Jurkat, Clone E6-1 (cell line): ENCODE measurements around the gene APAF1. TPM values are rescaled to one million over a fixed set of nuclear protein-coding genes. Genes with fewer than 3 reads are reported as not detected.
A peak's percentile ranks its signal among the peaks of the same experiment; 100 is the strongest.
"Not testable (repeated sequence)": the region's sequence is repeated elsewhere in the genome, so short reads cannot be mapped to it uniquely, and the experiment has no call there.

Source experiments
- DNase-seq: peaks from one replicate; pipeline ENCODE4 v3.0.0-alpha.2; 2011; ENCODE audit warnings: low read depth, low spot score
- H3K4me3 ChIP-seq: 2 replicates; pipeline ENCODE4 v1.5.1; 2011; ENCODE audit warnings: mild to moderate bottlenecking, low read length, control low read depth, moderate library complexity
- polyA plus RNA-seq: library from polyadenylated mRNA; unstranded; fragments of >200 nt; gene quantifications from one replicate; pipeline ENCODE4 v1.2.1, GENCODE V29; 2012; ENCODE audit warnings: missing spikeins; ENCODE audit not compliant: insufficient read length, insufficient read depth

APAF1 gene, protein sequence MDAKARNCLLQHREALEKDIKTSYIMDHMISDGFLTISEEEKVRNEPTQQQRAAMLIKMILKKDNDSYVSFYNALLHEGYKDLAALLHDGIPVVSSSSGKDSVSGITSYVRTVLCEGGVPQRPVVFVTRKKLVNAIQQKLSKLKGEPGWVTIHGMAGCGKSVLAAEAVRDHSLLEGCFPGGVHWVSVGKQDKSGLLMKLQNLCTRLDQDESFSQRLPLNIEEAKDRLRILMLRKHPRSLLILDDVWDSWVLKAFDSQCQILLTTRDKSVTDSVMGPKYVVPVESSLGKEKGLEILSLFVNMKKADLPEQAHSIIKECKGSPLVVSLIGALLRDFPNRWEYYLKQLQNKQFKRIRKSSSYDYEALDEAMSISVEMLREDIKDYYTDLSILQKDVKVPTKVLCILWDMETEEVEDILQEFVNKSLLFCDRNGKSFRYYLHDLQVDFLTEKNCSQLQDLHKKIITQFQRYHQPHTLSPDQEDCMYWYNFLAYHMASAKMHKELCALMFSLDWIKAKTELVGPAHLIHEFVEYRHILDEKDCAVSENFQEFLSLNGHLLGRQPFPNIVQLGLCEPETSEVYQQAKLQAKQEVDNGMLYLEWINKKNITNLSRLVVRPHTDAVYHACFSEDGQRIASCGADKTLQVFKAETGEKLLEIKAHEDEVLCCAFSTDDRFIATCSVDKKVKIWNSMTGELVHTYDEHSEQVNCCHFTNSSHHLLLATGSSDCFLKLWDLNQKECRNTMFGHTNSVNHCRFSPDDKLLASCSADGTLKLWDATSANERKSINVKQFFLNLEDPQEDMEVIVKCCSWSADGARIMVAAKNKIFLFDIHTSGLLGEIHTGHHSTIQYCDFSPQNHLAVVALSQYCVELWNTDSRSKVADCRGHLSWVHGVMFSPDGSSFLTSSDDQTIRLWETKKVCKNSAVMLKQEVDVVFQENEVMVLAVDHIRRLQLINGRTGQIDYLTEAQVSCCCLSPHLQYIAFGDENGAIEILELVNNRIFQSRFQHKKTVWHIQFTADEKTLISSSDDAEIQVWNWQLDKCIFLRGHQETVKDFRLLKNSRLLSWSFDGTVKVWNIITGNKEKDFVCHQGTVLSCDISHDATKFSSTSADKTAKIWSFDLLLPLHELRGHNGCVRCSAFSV (N-terminal part only)
- polyA plus RNA-seq = 7.8 TPM

DNA sequence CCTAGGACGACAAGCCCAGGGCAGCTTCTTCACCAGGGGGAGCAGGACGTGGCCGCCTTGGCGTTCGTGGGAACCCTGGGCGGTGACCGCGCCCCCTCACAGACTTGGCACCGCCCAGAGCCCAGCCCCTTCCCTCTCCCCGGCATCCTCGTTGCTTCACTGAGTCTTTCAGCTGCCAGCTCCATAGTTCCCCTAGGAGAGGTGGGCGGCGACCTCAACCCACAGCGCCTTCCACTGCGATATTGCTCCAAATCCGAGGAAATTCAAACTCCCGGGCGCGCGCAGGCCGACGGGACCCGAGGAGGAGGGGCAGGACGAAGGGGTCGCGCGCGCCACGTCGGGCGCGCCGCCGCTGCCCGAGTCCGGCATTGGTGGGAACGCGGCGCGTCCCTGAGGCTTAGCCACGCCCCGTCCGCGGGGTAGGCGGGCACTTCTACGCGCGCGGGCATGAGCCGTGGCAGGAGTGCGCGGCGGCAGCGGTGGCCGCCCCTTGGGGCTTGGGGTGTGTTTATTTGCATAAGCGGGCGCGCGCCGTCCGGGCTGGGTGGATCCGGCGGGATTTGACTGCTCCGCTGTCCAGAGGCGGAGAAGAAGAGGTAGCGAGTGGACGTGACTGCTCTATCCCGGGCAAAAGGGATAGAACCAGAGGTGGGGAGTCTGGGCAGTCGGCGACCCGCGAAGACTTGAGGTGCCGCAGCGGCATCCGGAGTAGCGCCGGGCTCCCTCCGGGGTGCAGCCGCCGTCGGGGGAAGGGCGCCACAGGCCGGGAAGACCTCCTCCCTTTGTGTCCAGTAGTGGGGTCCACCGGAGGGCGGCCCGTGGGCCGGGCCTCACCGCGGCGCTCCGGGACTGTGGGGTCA lies at the start of gene APAF1, which contains the start of gene IKBIP:
Gene APAF1 (plus strand): TSS at position 579 of the 860 bp plus-strand sequence. CDS start 3,070 bp downstream, outside the sequence.
Gene IKBIP (minus strand): TSS at position 77 of the 860 bp plus-strand sequence. CDS start 87 bp downstream, outside the sequence.
- peak; percentile 87 for DNase-seq
- H3K4me3 ChIP-seq = peak within 1 kb of the TSS; percentile 92

DNA sequence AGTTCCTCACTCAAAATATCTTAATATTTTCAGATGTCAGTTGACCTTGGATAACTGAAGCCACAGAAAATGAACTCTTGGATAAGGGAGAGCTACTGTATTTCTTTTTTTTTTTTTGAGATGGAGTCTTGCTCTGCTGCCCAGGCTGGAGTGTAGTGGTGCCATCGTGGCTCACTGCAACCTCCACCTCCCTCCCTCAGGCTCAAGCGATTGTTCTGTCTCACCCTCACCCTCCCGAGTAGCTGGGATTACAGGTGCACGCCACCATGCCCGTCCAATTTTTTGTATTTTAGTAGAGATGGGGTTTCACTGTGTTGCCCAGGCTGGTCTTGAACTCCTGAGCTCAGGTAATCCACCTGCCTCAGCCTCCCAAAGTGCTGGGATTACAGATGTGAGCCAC lies 47.8 kb upstream of the APAF1 start:
- DNase-seq = not testable (repeated sequence)

DNA sequence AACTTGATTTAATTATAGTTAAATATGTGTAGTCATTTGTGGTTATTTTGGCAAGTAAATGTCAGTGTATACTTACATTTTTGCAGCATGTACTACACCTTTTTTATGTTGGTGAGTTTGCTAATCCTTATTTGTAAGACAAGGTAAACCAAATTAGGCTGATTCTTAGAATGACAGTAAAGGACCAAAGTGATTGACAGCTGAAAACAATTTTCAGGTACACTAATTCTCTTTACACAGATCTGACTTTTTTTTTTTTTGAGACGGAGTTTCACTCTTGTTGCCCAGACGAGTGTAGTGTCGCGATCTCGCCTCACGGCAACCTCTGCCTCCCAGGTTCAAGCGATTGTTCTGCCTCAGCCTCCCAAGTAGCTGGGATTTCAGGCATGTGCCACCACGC lies 43.2 kb upstream of the APAF1 start:
- no peak overlapping the region for H3K4me3 ChIP-seq

More for the DNA sequence above, 47.8 kb upstream of the APAF1 start:
- H3K4me3 ChIP-seq = not testable (repeated sequence)

DNA sequence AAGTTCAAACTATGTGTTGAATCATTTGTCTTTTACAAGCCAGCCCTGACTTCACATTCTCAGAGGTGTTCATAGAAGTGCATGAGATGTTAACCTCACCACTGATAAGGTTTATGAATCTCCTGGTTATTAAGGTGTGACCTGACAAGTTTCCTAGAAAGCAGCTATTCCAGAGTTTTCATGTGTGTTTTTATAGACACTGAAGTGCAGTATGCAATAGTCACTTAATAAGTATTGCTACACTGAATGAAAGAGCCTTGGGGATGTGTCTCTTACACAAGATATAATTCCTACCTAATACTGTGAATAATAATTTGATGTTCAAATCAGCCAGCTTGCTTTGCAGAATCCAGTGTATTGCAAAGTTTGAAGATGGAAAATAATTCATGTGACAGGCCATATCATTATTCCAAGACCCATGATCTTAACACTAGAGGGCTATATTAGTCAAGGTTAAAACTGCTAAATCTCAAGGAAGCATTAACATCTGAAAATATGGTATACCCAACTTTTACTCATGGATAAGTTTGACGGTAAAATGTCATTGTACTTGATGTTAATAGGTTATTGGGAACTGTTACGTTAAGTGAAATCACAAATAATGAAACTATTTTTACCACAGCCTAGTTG lies 38.6 kb upstream of the APAF1 start:
- DNase-seq = no peak

More for the DNA sequence above, 43.2 kb upstream of the APAF1 start:
- no peak for DNase-seq

DNA sequence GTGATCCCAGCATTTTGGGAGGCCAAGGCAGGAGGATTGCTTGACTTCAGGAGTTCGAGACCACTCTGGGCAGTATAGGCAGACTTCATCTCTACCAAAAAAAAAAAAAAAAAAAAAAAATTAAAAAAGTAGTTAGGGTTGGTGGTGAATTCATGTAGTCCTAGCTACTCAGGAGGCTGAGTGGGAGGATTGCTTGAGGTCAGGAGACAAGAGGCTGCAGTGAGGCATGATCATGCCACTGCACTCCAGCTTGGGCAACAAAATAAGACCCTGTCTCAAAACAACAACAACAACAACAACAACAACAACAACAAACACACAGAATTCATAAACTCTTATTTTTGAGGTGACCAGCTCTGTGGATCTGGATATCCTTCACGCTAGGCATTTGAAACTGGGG lies 34.5 kb upstream of the APAF1 start:
- no peak overlapping the region for H3K4me3 ChIP-seq
- no peak for DNase-seq

More for the DNA sequence above, 38.6 kb upstream of the APAF1 start:
- no peak overlapping the region for H3K4me3 ChIP-seq

DNA sequence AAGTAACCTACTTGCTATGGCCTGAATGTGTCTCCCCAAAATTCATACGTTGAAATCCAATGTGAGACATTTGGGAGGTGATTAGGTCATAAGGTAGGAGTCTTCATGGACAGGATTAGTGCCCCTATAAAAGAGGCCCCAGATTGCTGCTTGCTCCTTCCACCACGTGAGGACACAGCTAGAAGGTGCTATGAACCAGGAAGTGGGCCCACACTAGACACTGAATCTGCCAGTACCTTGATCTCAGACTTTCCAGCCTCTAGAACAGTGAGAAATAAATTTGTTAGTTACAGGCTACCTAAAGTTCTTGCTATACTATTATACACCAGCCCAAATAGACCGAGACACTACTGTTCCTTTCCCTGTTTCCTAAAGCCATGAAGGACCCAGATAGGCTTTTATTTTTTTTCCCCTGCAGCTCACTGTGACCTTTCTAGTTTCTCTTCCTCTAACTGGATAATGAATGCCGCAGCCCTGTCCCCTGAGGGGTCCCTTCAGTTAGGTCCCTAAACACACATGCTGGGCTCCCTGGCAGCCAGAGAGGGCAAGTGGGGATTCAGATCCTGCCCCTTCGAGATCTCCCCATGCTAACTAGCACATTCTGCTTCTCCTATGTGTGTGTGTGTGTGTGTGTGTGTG lies 32.3 kb upstream of the APAF1 start:
- H3K4me3 ChIP-seq = no peak overlapping the region
- DNase-seq = no peak

DNA sequence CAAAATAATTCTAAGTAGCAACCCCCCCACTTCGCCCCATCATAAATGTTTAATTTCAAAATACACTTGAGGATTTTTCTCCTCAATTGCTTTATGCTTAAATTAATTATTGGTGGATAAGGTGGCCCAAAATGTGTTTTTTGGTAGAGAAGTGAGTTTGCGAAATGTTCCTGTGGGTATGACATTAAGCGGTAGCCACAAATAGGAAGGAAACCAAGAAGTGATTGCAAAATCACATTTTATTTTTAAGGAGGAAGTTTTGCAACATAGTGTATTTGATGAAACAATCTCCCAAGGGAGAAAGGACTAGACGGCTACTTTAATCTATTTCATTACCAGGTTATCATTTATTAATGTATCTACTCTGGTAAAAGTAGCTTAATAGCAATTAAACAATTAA lies 26.1 kb upstream of the APAF1 start:
- H3K4me3 ChIP-seq = no peak overlapping the region
- no peak for DNase-seq

DNA sequence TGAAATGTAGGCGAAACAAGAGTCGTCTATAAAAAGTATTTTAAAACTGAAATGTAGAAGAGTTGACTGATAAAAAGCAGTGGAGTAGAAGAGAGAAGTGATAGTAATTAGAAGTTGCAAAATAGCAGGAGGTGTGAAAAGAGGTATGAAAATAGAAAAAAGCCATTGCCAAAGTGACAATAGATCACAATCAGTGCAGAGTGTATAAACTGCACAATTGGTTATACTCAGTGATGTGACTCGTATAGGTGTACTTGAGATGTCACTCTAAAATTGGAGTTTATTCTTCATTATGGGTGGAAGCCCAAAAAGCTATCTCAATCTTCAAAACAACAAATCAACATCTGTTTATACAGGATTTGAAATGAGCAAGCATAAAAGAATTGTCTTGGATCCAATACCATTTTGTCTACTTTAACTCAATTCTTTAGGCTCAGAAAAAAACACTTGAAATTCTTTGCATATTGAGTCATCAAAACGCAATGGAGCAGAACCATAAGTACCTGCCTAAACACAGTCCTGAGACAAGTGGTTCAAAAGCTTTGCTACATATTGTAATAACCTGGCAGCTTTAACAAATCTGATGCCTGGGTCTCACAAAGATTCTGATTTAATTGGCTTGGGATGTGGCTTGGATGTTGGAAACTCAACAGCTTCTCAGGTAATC lies 9.3 kb upstream of the APAF1 start:
- DNase-seq = no peak
- H3K4me3 ChIP-seq = no peak overlapping the region

DNA sequence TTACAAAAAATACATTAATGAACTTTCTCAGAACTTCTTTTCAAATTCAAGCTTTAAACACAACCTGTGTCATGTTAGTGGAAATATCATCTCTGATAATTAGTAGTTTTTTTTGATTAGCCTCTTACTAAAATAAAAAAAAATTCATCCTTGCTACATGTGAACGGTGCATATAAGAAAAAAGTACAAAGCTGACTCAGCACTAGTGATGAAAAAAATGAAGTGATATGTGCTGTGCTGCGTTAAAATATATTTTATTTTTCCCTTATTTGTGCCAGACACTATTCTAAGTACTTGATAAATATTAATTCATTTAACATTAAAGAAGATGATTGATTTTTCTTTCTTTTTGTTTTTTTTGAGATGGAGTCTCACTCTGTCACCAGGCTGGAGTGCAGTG lies 8.0 kb upstream of the APAF1 start:
- no peak for DNase-seq
- no peak overlapping the region for H3K4me3 ChIP-seq

DNA sequence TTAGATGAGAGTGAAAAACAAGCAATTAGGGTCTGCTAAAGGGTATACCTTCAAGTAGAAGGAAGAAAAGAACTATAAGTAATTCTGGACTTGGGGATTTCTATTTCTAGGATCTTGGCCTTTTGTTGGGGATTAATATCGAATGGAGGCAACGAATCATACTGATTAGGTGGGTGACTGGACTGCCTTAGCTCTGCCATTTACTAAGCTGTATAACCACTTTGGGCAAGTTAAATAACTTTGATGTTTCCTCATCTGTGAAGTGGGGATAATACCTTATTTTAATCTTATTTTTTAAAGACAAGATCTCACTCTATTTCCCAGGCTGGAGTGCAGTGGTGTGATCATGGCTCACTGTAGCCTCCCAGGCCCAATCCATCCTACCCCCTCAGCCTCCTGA lies 7.1 kb upstream of the APAF1 start:
- no peak for DNase-seq

DNA sequence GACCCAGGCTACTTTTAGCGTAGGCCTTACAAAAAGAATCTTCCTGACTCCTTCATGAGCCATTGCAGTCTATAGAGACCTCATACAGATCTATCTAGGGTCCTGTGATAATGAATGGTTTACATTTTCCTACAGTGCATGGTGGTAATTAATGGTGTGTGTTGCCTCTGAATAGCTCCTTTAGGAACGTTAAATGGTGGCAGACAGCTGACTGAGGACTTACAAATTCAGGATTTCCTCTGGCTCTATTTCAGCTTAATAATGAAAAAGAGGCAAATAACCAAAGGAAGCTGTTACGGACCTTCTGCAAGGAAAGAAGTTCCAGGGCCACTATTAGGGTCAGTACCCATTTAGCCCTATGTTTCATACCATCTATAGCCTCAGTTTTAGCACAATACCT lies 5.6 kb upstream of the APAF1 start:
- H3K4me3 ChIP-seq = no peak overlapping the region
- DNase-seq = no peak

More for the DNA sequence above, 7.1 kb upstream of the APAF1 start:
- no peak overlapping the region for H3K4me3 ChIP-seq

DNA sequence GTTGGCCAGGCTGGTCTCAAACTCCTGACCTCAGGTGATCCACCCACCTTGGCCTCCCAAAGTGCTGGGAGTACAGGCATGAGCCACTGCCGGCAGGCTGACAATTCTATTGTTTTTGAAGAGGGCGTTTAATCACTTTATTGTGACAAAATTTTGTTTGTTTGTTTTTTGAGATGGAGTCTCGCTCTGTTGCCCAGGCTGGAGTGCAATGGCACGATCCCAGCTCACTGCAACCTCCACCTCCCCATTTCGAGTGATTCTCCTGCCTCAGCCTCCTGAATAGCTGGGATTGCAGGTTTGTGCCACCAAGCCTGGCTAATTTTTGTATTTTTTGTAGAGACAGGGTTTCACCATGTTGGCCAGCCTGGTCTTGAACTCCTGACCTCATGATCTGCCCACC lies 2.3 kb upstream of the APAF1 start:
- H3K4me3 ChIP-seq, DNase-seq: not testable (repeated sequence)

DNA sequence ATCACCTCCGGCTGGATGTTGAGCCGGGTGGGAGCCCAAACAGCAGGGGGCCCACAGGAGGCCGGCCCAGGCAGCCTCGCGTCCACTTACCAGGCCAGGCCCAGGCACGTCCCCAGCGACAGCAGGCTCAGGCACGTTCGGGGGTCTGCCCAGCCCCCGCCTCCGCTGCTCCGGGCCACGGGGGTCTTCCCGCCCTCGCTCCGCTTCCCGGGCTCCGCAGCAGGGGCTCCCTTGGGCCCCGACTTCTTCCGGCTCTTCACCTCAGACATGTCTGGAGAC lies 718 bp upstream of the APAF1 start:
- DNase-seq = no peak
- H3K4me3 ChIP-seq = peak overlapping the region; percentile 92

DNA sequence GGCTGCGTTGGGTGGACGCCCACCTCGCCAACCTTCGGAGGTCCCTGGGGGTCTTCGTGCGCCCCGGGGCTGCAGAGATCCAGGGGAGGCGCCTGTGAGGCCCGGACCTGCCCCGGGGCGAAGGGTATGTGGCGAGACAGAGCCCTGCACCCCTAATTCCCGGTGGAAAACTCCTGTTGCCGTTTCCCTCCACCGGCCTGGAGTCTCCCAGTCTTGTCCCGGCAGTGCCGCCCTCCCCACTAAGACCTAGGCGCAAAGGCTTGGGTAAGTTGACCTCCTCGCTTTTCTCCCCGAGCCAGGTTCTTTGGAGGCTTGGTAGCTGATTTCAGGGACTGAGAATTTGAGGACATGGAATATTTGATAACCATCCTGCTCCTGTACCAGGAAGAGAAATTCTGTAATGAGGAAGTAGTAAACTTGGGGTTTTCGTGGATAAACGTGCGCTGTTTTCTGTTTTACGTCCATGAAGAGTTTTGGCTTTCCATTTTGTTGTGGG lies 530 bp downstream of the APAF1 start:
- DNase-seq = no peak
- peak overlapping the region; percentile 92 for H3K4me3 ChIP-seq

DNA sequence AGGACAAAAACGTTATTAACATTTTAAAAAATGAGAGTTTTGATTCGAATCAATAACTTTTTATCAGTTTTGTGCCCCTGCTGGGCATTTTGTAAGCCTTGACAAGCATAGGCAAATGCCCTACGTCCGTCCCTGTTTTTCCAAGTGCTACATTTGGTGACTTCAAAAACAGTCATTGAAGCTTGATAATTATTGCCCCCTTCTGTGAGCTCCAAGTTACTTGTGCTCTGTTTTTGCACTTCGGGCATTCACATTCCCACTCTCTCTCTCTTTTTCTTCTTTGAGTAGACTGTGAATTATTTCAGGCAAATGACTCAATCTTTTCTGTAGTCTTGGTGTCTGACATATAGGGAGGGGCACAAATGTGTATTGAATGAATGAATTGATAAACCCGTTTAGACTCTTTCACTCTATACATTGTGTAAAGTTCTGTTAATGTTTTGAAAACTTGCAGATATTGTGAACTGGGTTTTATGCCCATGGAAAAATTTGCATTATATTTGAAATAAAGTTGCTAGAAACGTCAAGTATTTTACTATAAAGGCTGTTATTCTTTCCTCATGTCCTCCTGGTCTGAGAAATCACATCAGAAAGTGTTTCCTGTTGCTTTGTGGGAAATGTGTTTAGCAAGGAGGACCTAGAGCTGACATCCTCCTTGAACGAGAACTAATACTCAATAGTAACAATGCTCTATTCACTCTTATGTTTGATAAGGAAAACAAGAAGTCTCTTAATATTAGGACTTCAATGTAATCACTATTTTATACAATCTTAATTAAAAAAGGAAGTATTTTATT lies 1.4 kb downstream of the APAF1 start:
- no peak for DNase-seq
- H3K4me3 ChIP-seq = peak overlapping the region; percentile 92

DNA sequence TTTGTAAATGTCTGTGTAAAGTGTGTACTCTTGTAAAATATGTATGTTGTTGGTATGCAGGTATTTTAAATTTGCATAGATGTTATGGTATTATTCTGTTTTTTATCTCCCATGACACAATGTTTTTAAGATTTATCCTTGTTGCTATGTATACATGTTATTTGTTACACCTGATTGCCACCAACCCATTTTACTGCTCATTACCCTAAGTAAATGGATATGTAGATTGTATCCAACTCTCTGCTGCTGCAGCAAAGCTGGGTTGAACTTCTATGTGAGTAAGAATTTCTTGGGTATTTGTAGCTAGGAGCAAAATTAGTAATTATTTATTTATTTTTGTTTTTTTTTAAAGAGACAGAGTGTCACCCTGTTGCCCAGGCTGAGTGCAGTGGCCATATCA lies 6.2 kb downstream of the APAF1 start:
- no peak overlapping the region for H3K4me3 ChIP-seq
- DNase-seq = no peak
